ENCODE data around the gene ERG. TPM values are rescaled to one million over a fixed set of nuclear protein-coding genes. Genes with fewer than 3 reads are reported as not detected.

Gene ERG
- total RNA-seq, 6 experiments from 2014 or later, result 3.1 to 6.4 (median 5.2) TPM

DNA sequence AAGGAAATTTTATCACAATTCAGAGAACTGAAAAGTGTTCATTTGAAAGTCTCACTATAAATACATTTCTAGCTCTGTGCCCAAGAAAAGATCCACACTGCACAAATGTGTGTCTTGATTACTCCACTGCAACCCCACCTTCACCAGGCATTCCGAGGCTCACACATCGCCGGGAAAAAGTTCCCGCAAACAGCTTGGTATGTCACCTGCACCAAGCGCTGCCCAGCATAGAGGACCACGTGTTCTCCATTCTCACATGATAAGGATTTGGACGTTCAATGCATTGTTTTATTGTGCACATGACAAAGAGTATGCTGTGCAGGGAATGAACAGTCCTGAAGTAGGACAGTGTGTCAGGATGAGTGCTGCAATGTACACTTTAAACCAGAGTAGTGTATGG is 70.1 kb downstream of the ERG start:
- Histone ChIP-seq H3K27me3 (no peaks in the 10 kb centered on the region), H3K4me1 (no peaks in the 10 kb centered on the region), H3K27ac (no peak overlapping the region), H3K36me3 (no peaks in the 10 kb centered on the region), H3K4me3 (no peak overlapping the region), H3K9me3 (no peaks in the 10 kb centered on the region)
- intact Hi-C loops (cut with DNase I), result no loop called here
- 84% methylated on average over 7 of the region's 7 CpGs for WGBS (ENCODE audit: insufficient coverage, low coverage, low lambda C conversion rate, missing lambda C conversion rate)
- no peak for TF ChIP-seq POLR2A (IDR thresholded peaks at IDR 0.05)
- TF ChIP-seq, protein P1, sequence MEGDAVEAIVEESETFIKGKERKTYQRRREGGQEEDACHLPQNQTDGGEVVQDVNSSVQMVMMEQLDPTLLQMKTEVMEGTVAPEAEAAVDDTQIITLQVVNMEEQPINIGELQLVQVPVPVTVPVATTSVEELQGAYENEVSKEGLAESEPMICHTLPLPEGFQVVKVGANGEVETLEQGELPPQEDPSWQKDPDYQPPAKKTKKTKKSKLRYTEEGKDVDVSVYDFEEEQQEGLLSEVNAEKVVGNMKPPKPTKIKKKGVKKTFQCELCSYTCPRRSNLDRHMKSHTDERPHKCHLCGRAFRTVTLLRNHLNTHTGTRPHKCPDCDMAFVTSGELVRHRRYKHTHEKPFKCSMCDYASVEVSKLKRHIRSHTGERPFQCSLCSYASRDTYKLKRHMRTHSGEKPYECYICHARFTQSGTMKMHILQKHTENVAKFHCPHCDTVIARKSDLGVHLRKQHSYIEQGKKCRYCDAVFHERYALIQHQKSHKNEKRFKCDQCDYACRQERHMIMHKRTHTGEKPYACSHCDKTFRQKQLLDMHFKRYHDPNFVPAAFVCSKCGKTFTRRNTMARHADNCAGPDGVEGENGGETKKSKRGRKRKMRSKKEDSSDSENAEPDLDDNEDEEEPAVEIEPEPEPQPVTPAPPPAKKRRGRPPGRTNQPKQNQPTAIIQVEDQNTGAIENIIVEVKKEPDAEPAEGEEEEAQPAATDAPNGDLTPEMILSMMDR (IDR thresholded peaks at IDR 0.05), result no peak
- ATAC-seq (no peak), DNase-seq (no peak)

DNA sequence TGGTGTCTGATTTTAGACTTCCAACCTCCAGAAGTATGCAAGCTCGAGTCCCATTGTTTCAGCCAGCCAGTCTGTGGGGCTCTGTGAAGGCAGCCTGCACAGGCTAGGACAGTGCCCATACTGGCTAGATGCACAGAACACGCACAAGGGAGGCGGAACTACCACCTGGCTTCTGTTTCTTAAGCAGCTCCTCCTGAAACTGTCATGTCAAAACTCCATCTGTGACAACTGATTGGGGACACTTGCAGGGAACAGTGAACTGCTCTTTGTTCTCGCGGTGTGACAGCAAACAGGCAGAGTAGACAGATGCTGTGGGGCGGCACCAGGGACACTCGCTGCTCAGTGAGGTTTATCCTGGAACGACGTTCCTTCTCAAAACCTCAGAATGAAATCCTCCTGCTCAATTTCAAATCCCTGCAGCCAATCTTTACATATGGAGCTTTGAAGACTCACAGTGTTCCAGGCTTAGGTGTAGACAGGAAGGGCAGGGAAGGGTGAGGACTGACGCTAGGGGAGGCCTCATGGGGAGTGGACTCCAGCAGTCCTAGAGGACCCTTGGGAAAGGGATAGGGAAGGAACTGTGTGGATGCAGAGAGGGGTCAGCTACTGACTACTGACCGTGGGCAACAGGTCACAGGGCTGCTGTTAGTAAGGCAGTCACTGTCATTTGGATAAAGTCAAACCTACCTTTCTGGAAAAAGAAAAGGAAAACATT is 73.8 kb downstream of the ERG start:
- Histone ChIP-seq H3K27me3 (no peaks in the 10 kb centered on the region), H3K4me1 (no peaks in the 10 kb centered on the region), H3K36me3 (no peaks in the 10 kb centered on the region), H3K4me3 (no peak overlapping the region), H3K27ac (no peak overlapping the region), H3K9me3 (no peaks in the 10 kb centered on the region)
- no peak for DNase-seq
- 52% methylated on average over 9 of the region's 11 CpGs for WGBS (ENCODE audit: insufficient coverage, low coverage, low lambda C conversion rate, missing lambda C conversion rate)
- ATAC-seq, result no peak
- intact Hi-C loops (cut with DNase I), result no loop called here
- TF ChIP-seq POLR2A (IDR thresholded peaks at IDR 0.05), result no peak
- TF ChIP-seq, protein P1 (IDR thresholded peaks at IDR 0.05), result no peak

DNA sequence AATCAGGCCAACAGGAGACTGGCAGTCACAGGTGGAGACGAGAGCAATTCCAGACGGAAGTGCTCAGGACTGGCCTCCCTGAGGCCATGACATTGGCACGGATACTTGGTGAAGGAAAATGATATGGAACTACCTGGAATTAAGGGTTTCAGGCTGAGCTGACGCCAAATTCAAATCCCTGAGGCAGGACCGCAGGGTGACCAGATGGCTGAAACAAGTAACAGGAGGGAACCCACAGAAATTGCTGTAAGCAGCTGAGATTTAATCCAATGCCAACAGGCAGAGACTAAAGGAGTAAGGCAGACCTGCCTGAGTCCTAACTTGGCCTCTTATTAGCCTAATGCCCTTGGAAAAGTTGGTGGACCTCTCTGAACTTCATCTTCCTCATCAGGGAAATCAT is 76.2 kb downstream of the ERG start:
- Histone ChIP-seq H3K4me1 (no peaks in the 10 kb centered on the region), H3K9me3 (no peaks in the 10 kb centered on the region), H3K4me3 (no peak overlapping the region), H3K27ac (no peak overlapping the region), H3K36me3 (no peaks in the 10 kb centered on the region), H3K27me3 (no peaks in the 10 kb centered on the region)
- intact Hi-C loops (cut with DNase I), result no loop called here
- no peak for DNase-seq
- TF ChIP-seq, protein P1 (IDR thresholded peaks at IDR 0.05), result no peak
- TF ChIP-seq POLR2A (IDR thresholded peaks at IDR 0.05), result no peak
- WGBS (ENCODE audit: insufficient coverage, low coverage, low lambda C conversion rate, missing lambda C conversion rate), result 72% methylated on average over 5 of the region's 5 CpGs
- no peak for ATAC-seq

DNA sequence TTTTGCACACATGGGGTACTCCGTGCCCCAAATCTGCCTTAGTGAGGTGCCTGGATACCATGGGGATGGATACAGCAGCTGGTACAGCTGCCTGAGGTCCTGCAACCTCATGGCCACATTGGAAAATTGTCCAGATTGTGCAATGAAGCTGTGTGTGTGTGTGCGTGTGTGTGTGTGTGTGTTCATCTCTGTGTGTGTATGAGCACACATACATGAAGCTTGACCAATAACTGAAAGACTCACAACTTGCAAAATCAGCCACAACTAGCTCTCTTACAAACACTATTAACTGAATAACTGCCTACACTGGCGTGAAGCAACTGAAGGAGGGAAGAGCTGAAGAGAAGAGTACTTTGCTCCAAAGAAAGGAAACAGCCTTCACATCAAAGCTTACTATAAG is 78.1 kb downstream of the ERG start:
- Histone ChIP-seq H3K4me1 (no peaks in the 10 kb centered on the region), H3K36me3 (no peaks in the 10 kb centered on the region), H3K4me3 (no peak overlapping the region), H3K27me3 (no peaks in the 10 kb centered on the region), H3K9me3 (no peaks in the 10 kb centered on the region), H3K27ac (no peak overlapping the region)
- no peak for TF ChIP-seq POLR2A (IDR thresholded peaks at IDR 0.05)
- TF ChIP-seq, protein P1 (IDR thresholded peaks at IDR 0.05), result no peak
- intact Hi-C loops (cut with DNase I), result no loop called here
- DNase-seq (no peak), ATAC-seq (no peak)
- WGBS (ENCODE audit: insufficient coverage, low coverage, low lambda C conversion rate, missing lambda C conversion rate), result 57% methylated on average over 2 of the region's 3 CpGs
